GM19238 (cell line): ENCODE measurements around the gene GBP2.
"Not testable (repeated sequence)": the region's sequence is repeated elsewhere in the genome, so short reads cannot be mapped to it uniquely, and the experiment has no call there.

Experiments used
- DNase-seq: peaks from one replicate; pipeline ENCODE4 v3.0.0; 2011; ENCODE audit warnings: low spot score; ENCODE audit not compliant: insufficient read length

The GBP2 gene

GRCh38 chr1:89125913-89126580, at the start of gene GBP2:
GBP2 (minus strand) TSS chr1:89126114; CDS start chr1:89121966, 4,148 bp downstream.
- DNase-seq, result no peak

- no peak for DNase-seq
These were observed 48.6 kb upstream of the GBP2 start for GRCh38 chr1:89174491-89174890.

- DNase-seq, result no peak
These were observed 46.7 kb upstream of the GBP2 start for GRCh38 chr1:89172468-89173143.

GRCh38 chr1:89171067-89171438, 45.1 kb upstream of the GBP2 start:
- no peak for DNase-seq

GRCh38 chr1:89170170-89171066, 44.5 kb upstream of the GBP2 start:
- DNase-seq, result no peak

- DNase-seq, result no peak
These were observed 43.3 kb upstream of the GBP2 start for GRCh38 chr1:89169166-89169565.

- DNase-seq, result no peak
These were observed 41.8 kb upstream of the GBP2 start for GRCh38 chr1:89167590-89168230.

GRCh38 chr1:89166705-89167104, 40.8 kb upstream of the GBP2 start:
- DNase-seq, result no peak

GRCh38 chr1:89165811-89166210, 39.9 kb upstream of the GBP2 start:
- no peak for DNase-seq

GRCh38 chr1:89151047-89151446, 25.1 kb upstream of the GBP2 start:
- no peak for DNase-seq

GRCh38 chr1:89149976-89150375, 24.1 kb upstream of the GBP2 start:
- DNase-seq, result no peak

- no peak for DNase-seq
These were observed 23.3 kb upstream of the GBP2 start for GRCh38 chr1:89149229-89149628.

GRCh38 chr1:89147678-89148658, 22.1 kb upstream of the GBP2 start:
- no peak for DNase-seq

GRCh38 chr1:89146721-89147120, 20.8 kb upstream of the GBP2 start:
- DNase-seq, result no peak

- DNase-seq, result no peak
These were observed 17.6 kb upstream of the GBP2 start for GRCh38 chr1:89143484-89143883.

GRCh38 chr1:89142160-89142559, 16.2 kb upstream of the GBP2 start:
- no peak for DNase-seq

GRCh38 chr1:89133747-89134146, 7.8 kb upstream of the GBP2 start:
- no peak for DNase-seq

- DNase-seq, result no peak
These were observed 4.8 kb upstream of the GBP2 start for GRCh38 chr1:89130716-89131115.

- no peak for DNase-seq
These were observed 4.0 kb upstream of the GBP2 start for GRCh38 chr1:89129911-89130310.

GRCh38 chr1:89128003-89128458, 2.1 kb upstream of the GBP2 start:
- DNase-seq, result not testable (repeated sequence)
